Measurements from ENCODE around the gene RPL5.

The RPL5 gene

DNA sequence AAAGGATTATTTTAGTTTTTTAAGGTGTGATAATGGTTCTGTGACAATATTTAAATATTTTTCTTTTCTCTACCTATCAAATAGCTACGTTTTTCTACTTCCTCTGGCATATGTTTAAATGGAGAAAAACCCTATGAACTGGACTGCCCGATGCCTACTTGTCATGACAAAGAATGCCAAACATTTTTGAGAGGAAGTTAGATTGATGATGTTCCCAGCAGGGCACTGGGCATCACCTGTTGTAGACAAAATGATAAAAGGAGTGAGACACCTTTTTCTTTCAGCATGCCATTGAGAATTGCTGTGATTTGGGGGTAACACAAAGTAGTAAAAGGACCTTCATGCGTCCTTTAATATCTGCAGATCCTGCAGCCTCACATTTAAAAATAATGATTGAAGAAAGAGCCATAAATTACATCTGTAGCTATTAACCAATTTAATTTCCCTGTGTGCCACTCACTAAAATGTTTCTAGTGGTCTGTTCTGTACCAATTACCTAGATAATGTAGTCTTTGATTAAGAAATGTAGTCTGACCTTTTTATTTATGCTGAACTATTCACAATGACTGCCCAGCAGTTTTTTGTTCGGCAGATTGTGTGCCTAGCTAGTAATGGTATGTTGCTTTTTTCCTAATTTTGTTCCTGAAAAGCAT lies 47.6 kb downstream of the RPL5 start:
- Histone ChIP-seq H3K79me2 (ENCODE audit: low read length) (peaks cover 49% of the 10 kb centered on the region), H3K27me3 (replicated peaks; ENCODE audit: insufficient read depth, low read length) (no peaks in the 10 kb centered on the region), H3K9me2 (replicated peaks; ENCODE audit: insufficient read depth, low read length) (no peaks in the 10 kb centered on the region), H3K4me2 (ENCODE audit: low read depth, low read length) (no peak overlapping the region), H3K27ac (ENCODE audit: low read length) (no peak overlapping the region), H3K36me3 (replicated peaks; ENCODE audit: insufficient read depth, low read length) (no peaks in the 10 kb centered on the region), H3K9ac (ENCODE audit: low read length) (no peak overlapping the region), H4K20me1 (ENCODE audit: insufficient read depth, low read length) (no peaks in the 10 kb centered on the region), H3K4me1 (ENCODE audit: low read length) (peaks cover 17% of the 10 kb centered on the region; the same call in 1 of the 2 replicates), H3F3A (ENCODE audit: insufficient read depth, low read length) (peaks cover 21% of the 10 kb centered on the region), H3K4me3 (ENCODE audit: low read length) (no peak overlapping the region), H3K9me3 (replicated peaks; ENCODE audit: insufficient read depth, low read length) (no peaks in the 10 kb centered on the region), H2AFZ (ENCODE audit: low read length) (no peak overlapping the region)
- no peak for DNase-seq
- TF ChIP-seq EZH2 (optimal IDR thresholded peaks at IDR 0.05; ENCODE audit: low read depth, low read length) = no peak
- TF ChIP-seq, protein P1, sequence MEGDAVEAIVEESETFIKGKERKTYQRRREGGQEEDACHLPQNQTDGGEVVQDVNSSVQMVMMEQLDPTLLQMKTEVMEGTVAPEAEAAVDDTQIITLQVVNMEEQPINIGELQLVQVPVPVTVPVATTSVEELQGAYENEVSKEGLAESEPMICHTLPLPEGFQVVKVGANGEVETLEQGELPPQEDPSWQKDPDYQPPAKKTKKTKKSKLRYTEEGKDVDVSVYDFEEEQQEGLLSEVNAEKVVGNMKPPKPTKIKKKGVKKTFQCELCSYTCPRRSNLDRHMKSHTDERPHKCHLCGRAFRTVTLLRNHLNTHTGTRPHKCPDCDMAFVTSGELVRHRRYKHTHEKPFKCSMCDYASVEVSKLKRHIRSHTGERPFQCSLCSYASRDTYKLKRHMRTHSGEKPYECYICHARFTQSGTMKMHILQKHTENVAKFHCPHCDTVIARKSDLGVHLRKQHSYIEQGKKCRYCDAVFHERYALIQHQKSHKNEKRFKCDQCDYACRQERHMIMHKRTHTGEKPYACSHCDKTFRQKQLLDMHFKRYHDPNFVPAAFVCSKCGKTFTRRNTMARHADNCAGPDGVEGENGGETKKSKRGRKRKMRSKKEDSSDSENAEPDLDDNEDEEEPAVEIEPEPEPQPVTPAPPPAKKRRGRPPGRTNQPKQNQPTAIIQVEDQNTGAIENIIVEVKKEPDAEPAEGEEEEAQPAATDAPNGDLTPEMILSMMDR (IDR thresholded peaks at IDR 0.05; ENCODE audit: low read length) = no peak
- no peak for TF ChIP-seq EZH2phosphoT487 (IDR thresholded peaks at IDR 0.05; ENCODE audit: low read length)

DNA sequence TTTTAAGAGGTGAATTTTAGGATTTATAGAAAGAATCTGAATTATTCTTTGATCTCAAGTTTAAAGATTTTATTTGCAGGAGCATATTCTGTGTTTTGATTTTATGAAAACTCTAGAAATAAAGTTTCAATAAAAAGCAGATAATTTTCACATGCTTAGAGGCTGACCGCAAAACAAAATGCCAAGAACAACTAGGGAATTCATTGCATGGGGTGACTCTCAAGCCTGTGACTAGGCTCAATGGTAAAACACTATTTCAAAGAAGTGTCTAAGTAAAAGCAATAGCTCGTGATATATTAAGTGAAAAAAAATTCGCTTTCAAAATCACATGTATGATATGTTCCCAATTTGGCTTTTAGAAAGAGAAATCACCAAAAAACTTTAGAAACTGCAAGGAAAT lies 49.6 kb downstream of the RPL5 start:
- Histone ChIP-seq H3K27ac (ENCODE audit: low read length) (no peak overlapping the region), H3K27me3 (replicated peaks; ENCODE audit: insufficient read depth, low read length) (no peaks in the 10 kb centered on the region), H3K9me2 (replicated peaks; ENCODE audit: insufficient read depth, low read length) (no peaks in the 10 kb centered on the region), H3K4me1 (ENCODE audit: low read length) (peaks cover 15% of the 10 kb centered on the region; the same call in 1 of the 2 replicates), H3K4me2 (ENCODE audit: low read depth, low read length) (no peak overlapping the region), H4K20me1 (ENCODE audit: insufficient read depth, low read length) (no peaks in the 10 kb centered on the region), H3K4me3 (ENCODE audit: low read length) (no peak overlapping the region), H3K79me2 (ENCODE audit: low read length) (peaks cover 41% of the 10 kb centered on the region), H3K9ac (ENCODE audit: low read length) (no peak overlapping the region), H3K36me3 (replicated peaks; ENCODE audit: insufficient read depth, low read length) (no peaks in the 10 kb centered on the region), H3K9me3 (replicated peaks; ENCODE audit: insufficient read depth, low read length) (no peaks in the 10 kb centered on the region), H2AFZ (ENCODE audit: low read length) (no peak overlapping the region), H3F3A (ENCODE audit: insufficient read depth, low read length) (peaks cover 17% of the 10 kb centered on the region)
- DNase-seq = no peak
- TF ChIP-seq EZH2phosphoT487 (IDR thresholded peaks at IDR 0.05; ENCODE audit: low read length) (no peak), EZH2 (optimal IDR thresholded peaks at IDR 0.05; ENCODE audit: low read depth, low read length) (no peak)
- TF ChIP-seq, protein P1 (IDR thresholded peaks at IDR 0.05; ENCODE audit: low read length) = no peak

DNA sequence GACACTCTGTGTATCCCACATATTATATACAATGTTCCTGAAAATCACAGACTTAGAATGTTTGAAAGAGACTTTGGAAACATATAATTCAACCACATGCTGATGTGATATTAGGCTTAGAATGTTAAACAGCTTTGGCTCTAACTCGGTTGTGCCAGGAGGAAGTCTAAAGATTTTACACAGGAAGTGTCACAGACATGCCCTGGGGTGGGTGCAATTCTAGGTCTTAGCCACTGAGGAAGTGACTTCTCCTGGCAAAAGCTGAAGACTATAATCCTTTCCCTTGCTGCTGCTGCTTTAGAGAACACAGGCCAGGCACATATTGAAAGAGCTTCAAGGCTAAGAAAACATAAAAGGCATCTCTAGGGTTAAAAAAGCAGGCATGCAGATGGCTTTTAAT lies 51.0 kb downstream of the RPL5 start:
- no peak overlapping the region for H3K4me3 ChIP-seq (ENCODE audit: low read length)
- no peak for DNase-seq
- H3K4me1 ChIP-seq (ENCODE audit: low read length) = peaks cover 14% of the 10 kb centered on the region; the same call in 1 of the 2 replicates
- no peak overlapping the region for H2AFZ ChIP-seq (ENCODE audit: low read length)
- H4K20me1 ChIP-seq (ENCODE audit: insufficient read depth, low read length) = no peaks in the 10 kb centered on the region
- peaks cover 4% of the 10 kb centered on the region for H3F3A ChIP-seq (ENCODE audit: insufficient read depth, low read length)
- no peaks in the 10 kb centered on the region for H3K9me3 ChIP-seq (replicated peaks; ENCODE audit: insufficient read depth, low read length)
- no peak overlapping the region; the same call in 1 of the 2 replicates for H3K4me2 ChIP-seq (ENCODE audit: low read depth, low read length)
- H3K27ac ChIP-seq (ENCODE audit: low read length) = no peak overlapping the region
- TF ChIP-seq EZH2phosphoT487 (IDR thresholded peaks at IDR 0.05; ENCODE audit: low read length) (no peak), EZH2 (optimal IDR thresholded peaks at IDR 0.05; ENCODE audit: low read depth, low read length) (no peak)
- TF ChIP-seq, protein P1 (IDR thresholded peaks at IDR 0.05; ENCODE audit: low read length) = no peak
- H3K27me3 ChIP-seq (replicated peaks; ENCODE audit: insufficient read depth, low read length) = no peaks in the 10 kb centered on the region
- no peaks in the 10 kb centered on the region for H3K36me3 ChIP-seq (replicated peaks; ENCODE audit: insufficient read depth, low read length)
- peaks cover 50% of the 10 kb centered on the region for H3K79me2 ChIP-seq (ENCODE audit: low read length)
- H3K9ac ChIP-seq (ENCODE audit: low read length) = no peak overlapping the region
- no peaks in the 10 kb centered on the region for H3K9me2 ChIP-seq (replicated peaks; ENCODE audit: insufficient read depth, low read length)
